ENCODE results near the gene CYP1A2. TPM values are rescaled to one million over a fixed set of nuclear protein-coding genes. Genes with fewer than 3 reads are reported as not detected.
"Not testable (repeated sequence)": the region's sequence is repeated elsewhere in the genome, so short reads cannot be mapped to it uniquely, and the experiment has no call there.

Gene CYP1A2
- total and polyA plus RNA-seq, 7 donors, result not detected

DNA sequence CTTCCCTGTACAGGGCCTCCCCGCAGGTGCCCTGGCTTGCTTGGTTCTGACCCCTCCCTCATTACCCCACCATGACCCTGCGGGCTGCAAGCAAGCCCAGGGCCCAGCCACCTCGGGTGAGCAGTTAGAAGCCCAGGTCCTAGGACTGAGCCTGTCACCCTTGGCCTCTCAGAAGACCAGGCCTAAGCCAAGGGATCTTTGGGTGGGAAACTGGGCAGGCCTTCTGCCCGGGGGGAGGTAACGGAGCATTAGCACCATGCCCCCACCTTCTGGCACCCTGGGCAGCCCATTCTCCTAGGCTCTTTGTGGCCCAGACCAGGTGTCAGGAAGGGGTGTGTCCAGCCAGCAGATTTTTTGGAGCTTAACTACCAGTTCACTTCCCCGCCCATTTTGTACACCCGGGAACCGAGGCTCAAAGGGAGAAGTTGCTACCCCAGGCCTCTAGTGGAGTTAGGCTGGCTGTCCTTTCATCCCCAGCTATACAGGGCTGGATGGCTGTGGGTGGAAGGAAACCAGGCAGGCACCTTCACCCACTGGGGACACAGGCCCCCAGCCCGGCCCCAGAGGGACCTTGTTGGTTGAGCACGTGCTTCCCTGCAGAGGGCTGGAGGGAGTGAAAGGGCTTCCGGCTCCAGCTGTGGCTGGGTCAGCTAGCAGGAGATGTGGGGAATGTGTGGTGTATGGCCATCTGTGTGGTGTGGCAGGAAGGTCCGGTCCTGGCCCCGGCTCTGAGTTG is 34.6 kb downstream of the CYP1A2 start:
- Histone ChIP-seq H3K9me3 (no peaks in the 10 kb centered on the region), H3K27me3 (no peaks in the 10 kb centered on the region), H3K4me3 (peak overlapping the region; percentile 48 to 92 (median 78)), H3K27ac (peak overlapping the region; percentile 77 to 93 (median 82)), H3K4me1 (peaks cover 0 to 69% (median 61%) of the 10 kb centered on the region in 4 donors), H3K36me3 (no peaks in the 10 kb centered on the region)
- DNase-seq, result no peak
- WGBS, 2 donors, result 1 to 2% methylated on average over 13 of the region's 13 CpGs
- TF ChIP-seq, protein P1, sequence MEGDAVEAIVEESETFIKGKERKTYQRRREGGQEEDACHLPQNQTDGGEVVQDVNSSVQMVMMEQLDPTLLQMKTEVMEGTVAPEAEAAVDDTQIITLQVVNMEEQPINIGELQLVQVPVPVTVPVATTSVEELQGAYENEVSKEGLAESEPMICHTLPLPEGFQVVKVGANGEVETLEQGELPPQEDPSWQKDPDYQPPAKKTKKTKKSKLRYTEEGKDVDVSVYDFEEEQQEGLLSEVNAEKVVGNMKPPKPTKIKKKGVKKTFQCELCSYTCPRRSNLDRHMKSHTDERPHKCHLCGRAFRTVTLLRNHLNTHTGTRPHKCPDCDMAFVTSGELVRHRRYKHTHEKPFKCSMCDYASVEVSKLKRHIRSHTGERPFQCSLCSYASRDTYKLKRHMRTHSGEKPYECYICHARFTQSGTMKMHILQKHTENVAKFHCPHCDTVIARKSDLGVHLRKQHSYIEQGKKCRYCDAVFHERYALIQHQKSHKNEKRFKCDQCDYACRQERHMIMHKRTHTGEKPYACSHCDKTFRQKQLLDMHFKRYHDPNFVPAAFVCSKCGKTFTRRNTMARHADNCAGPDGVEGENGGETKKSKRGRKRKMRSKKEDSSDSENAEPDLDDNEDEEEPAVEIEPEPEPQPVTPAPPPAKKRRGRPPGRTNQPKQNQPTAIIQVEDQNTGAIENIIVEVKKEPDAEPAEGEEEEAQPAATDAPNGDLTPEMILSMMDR (IDR thresholded peaks at IDR 0.05), result no peak
- TF ChIP-seq POLR2AphosphoS5 (IDR thresholded peaks at IDR 0.05) (no peak), POLR2A (IDR thresholded peaks at IDR 0.05) (no peak), EP300 (IDR thresholded peaks at IDR 0.05) (no peak)
- intact Hi-C loops (cut with DNase I), result loop anchor here (5.0 kb wide), 2 partner anchors 119 to 241 kb away; partner anchors contain the start of gene ARID3B

DNA sequence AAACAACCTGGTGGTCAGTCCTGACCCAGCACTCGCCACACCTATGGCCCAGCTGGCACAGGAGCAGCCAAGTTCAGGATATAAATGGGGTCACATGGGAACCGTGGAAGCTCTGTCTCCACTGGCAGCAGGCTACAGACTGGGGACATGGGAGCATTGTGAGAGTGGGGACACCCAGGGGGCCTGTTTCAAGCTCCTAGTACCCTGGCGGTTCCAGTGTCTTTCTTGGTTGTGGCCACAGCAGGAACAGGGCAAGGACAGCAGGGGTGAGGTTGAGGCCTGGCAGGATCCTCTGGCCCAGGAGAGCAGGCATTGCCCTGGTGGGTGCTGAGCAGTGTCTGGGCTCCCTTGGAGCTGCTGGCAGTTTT is 35.1 kb downstream of the CYP1A2 start:
- peak overlapping the region; percentile 77 to 93 (median 82) for H3K27ac ChIP-seq
- DNase-seq, result peak; percentile 64
- H3K4me3 ChIP-seq, result peak overlapping the region in 3 of 4 donors; percentile 72 to 92 (median 85)
- TF ChIP-seq, protein P1 (IDR thresholded peaks at IDR 0.05), result no peak
- TF ChIP-seq POLR2AphosphoS5 (IDR thresholded peaks at IDR 0.05), result no peak
- no peak for TF ChIP-seq POLR2A (IDR thresholded peaks at IDR 0.05)
- no peak for TF ChIP-seq EP300 (IDR thresholded peaks at IDR 0.05)
- H3K27me3 ChIP-seq, result no peaks in the 10 kb centered on the region
- intact Hi-C loops (cut with DNase I), result loop anchor here (5.0 kb wide), 2 partner anchors 119 to 241 kb away; partner anchors contain the start of gene ARID3B
- no peaks in the 10 kb centered on the region for H3K9me3 ChIP-seq
- peaks cover 0 to 75% (median 66%) of the 10 kb centered on the region in 4 donors for H3K4me1 ChIP-seq
- H3K36me3 ChIP-seq, result no peaks in the 10 kb centered on the region
- WGBS, 2 donors, result 21 to 22% methylated on average over 3 of the region's 3 CpGs

GRCh38 chr15:74784426-74785193 is 36.0 kb downstream of the CYP1A2 start:
- H3K9me3 ChIP-seq, result no peaks in the 10 kb centered on the region
- no peaks in the 10 kb centered on the region for H3K27me3 ChIP-seq
- no peak for DNase-seq
- 47 to 66% methylated on average over 8 of the region's 8 CpGs for WGBS, 2 donors
- intact Hi-C loops (cut with DNase I), result loop anchor here (5.0 kb wide), 2 partner anchors 118 to 242 kb away; partner anchors contain the start of gene ARID3B
- peaks cover 0 to 83% (median 74%) of the 10 kb centered on the region in 4 donors for H3K4me1 ChIP-seq
- TF ChIP-seq POLR2A (IDR thresholded peaks at IDR 0.05), result no peak
- TF ChIP-seq, protein P1 (IDR thresholded peaks at IDR 0.05), result no peak
- TF ChIP-seq POLR2AphosphoS5 (IDR thresholded peaks at IDR 0.05), result no peak
- TF ChIP-seq EP300 (IDR thresholded peaks at IDR 0.05), result no peak
- H3K36me3 ChIP-seq, result no peaks in the 10 kb centered on the region
- peak overlapping the region in 1 of 4 donors; percentile 85 for H3K4me3 ChIP-seq
- peak overlapping the region in 3 of 4 donors; percentile 41 to 78 (median 62) for H3K27ac ChIP-seq

GRCh38 chr15:74785194-74786032 is 36.8 kb downstream of the CYP1A2 start:
- H3K27me3 ChIP-seq, result no peaks in the 10 kb centered on the region
- peaks cover 0 to 91% (median 82%) of the 10 kb centered on the region in 4 donors for H3K4me1 ChIP-seq
- H3K9me3 ChIP-seq, result no peaks in the 10 kb centered on the region
- H3K27ac ChIP-seq, result peak overlapping the region in 3 of 4 donors; percentile 10 to 78 (median 62)
- no peak overlapping the region for H3K4me3 ChIP-seq
- TF ChIP-seq POLR2AphosphoS5 (IDR thresholded peaks at IDR 0.05) (no peak), EP300 (IDR thresholded peaks at IDR 0.05) (no peak)
- TF ChIP-seq, protein P1 (IDR thresholded peaks at IDR 0.05), result no peak
- intact Hi-C loops (cut with DNase I), result no loop called here
- H3K36me3 ChIP-seq, result no peaks in the 10 kb centered on the region
- peak; percentile 46 for DNase-seq
- WGBS, 2 donors, result 58 to 73% methylated on average over 13 of the region's 13 CpGs

DNA sequence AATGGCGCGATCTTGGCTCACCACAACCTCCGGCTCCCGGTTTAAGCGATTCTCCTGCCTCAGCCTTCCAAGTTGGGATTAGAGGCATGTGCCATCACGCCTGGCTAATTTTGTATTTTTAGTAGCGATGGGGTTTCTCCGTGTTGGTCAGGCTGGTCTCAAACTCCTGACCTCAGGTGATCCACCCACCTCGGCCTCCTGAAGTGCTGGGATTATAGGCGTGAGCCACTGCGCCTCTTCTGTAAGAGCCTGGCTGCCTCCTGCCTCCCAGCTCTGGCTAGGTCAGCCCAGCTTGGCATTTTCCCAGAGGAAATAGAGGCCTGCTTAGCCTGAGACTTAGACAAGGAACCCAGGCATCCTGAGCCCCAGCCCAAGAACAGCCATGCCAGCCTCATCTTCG is 37.4 kb downstream of the CYP1A2 start:
- WGBS, 2 donors, result 71 to 78% methylated on average over 12 of the region's 12 CpGs
- Histone ChIP-seq H3K27ac (peak overlapping the region in 3 of 4 donors; percentile 34 to 64 (median 62)), H3K4me1 (peaks cover 0 to 92% (median 85%) of the 10 kb centered on the region in 4 donors)
- H3K9me3 ChIP-seq; H3K4me3 ChIP-seq; intact Hi-C loops (cut with DNase I); H3K27me3 ChIP-seq; H3K36me3 ChIP-seq: not testable (repeated sequence)
- peak; percentile 48 for DNase-seq
